GF-D8 (cell line): ENCODE results near the gene OBP2A.
"Not testable (repeated sequence)": the region's sequence is repeated elsewhere in the genome, so short reads cannot be mapped to it uniquely, and the experiment has no call there.

Experiments
- DNase-seq: peaks from one replicate; lab custom pipeline; 2025; lab: John Stamatoyannopoulos, UW

Gene OBP2A

DNA sequence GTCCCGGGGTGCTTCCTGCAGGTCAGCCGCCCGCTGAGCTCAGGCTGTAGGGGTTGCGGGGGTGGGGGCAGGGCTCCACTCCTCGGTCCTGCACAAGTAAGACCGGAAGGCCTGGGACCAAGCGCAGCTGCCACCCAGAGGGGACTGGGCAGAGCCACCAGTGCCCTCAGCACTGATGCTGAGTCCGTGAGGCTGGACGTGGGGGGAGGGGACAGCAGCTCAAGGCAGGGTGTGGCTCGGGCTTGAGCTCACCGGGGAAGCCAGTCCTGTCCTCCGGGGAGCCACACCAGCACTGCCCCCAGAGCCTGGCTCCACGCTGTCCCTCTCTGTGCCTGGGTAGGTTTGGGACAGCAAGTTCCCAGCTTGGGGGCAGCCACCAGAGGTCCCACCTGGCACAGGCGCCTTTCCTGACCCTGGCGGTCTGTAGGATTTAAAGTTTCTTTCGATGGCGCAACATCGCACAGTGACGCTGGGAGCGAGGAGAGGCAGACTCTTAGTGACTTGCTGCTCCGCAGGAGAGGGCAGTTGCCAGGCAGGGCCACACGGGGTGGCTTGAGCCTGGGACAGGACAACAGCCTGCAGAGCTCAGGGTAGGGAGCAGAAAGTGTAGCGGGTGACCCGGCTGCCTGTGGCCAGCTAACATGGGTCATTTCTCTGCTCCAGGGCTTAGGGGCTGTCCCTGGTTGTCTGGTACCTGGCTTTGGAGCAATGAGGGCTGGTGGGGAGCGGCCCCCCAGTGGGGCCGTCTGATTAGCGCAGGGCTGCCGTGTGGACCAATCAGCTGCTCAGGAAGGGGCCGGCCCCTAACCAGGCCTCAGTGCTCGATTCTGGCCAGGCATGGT lies 19.0 kb upstream of the OBP2A start:
- no peak for DNase-seq

DNA sequence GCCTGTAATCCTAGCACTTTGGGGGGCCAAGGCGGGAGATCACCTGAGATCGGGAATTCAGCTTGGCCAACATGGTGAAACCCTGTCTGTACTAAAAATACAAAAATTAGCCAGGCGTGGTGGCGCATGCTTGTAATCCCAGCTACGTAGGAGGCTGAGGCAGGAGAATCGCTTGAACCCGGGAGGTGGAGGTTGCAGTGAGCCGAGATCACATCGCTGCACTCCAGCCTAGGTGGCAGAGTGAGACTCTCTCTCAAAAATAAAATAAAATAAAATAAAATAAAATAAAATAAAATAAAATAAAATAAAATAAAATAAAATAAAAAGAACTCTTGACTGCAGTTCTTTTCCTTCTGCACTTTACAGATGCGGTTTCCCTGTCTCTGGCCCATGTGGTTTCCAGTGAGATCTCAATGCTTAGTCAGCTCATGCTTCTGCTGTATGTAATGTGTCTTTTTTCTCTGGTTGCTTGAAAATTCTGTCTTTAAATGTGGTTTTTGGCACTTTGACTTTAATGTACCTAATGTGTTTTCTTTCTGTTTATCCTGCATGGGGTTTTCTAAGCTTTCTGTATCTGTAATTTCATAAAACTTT lies 17.0 kb upstream of the OBP2A start:
- DNase-seq, result not testable (repeated sequence)

DNA sequence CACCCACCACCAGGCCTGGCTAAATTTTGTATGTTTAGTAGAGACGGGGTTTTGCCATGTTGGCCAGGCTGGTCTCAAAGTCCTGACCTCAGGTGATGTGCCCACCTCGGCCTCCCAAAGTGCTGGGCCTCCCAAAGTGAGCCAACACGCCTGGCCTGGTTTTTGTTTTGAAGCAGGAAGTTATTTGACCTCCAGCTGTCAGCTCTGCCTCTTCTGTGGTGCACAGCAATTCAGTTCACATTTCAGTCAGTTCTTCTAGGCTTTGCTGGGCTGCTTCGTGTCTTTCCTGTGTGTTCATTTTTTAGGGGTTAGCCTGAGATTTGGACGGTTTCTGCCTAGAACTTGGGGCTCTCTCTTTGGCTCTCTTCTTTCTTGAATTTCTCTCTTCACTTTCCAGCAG lies 15.8 kb upstream of the OBP2A start:
- no peak for DNase-seq

DNA sequence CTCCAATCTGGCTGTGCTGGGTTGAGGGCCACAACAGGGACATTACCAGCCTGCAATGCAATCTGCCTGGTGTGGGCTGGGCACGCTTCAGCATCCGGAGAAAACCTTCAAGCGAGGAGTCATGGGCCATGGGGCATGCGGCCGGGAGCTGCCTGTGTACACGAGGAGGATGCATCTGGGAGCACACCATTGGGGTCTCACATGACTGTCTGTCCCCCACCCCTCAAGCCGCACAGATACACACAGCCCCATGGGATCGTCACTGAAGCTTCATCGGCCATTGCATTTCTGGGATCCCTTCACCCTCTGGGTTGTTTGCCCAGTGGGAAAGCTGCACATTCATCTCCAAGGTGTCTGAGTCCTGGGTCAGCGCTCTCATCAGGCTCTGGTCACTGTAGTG lies 14.8 kb upstream of the OBP2A start:
- no peak for DNase-seq

DNA sequence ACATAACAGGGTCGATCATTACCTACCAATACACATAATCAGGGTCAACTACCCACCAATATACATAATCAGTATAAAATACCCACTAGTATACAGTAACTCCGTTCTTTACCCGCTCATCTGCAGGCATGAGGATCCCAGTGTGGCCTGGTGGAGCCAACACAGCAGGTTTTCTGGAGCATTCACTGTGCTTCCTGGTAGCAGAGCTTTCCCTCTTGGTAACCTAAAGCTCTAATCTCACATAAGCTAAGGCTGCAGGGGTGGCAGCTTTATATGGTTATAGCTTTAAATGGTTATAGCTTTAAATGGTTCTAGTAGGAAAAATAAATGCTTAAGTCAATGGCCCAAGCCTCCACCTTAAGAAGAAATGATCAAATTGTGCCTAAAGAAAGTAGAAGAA lies 12.8 kb upstream of the OBP2A start:
- DNase-seq, result no peak

DNA sequence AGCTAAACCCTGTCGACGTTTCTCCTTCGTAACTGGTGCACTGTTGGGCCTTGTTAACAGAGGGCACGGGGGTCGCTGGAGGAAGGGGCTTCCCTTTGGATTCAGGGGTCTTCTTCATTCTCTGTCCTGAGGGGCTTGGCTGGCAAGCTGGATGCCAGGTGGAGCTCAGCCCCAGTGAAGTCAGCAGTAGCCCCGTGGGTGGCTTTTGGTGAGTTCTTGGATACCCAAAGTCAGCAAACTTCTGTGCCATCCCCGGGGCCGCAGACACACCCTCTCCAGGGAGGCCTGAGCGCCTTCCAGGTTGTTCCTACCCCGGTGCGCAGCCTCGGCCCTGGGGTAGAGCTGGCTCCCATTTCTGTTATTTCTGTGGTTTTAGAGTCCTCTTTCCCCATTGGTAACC lies 12.3 kb upstream of the OBP2A start:
- DNase-seq, result no peak

DNA sequence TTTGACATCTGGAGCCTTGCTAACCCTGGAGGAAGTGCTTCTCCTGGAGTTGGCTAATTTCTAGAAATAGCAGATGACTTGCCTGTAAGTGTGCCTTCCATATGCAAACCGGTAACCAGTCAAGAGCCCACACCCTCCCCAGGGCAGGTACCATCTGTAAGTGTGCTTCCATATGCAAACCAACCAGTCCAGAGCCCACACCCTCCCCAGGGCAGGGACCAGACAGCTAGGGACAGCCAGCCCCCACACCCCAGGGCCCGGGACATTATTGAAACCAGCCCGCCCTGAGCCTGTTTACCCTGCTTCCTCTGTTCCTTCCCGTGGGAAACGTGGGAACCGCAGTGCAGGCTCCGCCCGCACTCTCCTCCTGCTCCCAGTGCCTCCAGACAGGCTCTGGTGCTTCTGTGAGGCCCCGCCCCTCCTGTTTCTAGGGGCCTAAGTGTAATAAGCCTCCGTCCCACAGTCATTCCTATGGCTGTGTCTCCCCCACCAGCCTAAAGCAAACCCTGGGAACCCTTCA lies 11.7 kb upstream of the OBP2A start:
- not testable (repeated sequence) for DNase-seq

DNA sequence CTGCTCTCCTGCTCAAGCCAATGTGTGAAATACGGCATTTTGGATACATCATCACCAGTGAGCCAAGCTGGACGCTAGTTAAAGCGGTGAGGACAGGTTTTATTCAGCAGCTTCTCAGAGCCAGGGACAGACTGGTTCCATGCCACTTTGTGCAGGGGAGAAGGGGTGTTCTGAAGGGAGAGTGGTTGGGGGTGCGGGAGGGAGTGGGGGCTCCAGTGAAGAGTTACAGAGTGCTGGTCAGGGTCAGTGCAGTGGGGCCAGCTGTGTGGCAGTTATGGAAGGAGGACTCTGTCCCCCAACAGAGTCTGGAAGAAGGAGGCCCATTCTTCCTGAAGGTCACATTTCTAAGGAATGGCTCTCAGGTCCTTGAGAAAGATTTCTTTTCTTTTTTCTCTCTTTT lies 11.1 kb upstream of the OBP2A start:
- DNase-seq, result not testable (repeated sequence)

DNA sequence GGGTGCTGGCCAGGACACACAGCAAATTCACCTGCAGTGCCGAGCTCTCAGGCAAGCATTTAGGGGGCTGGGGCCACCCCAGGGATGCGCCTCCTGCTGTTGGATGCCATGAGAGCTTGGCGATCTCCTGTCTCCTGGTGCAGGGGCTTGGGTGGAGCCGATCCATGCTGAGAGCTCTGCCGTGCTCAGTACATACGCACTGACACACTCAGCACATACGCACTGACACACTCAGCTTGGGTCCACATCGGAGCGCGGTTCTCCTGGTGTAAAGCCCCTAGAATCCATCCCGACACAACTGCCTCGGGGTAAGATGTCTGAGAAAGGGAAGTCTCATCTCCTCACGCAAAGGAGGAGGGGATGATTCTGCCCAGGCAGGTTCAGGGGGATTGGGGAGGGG lies 10.3 kb upstream of the OBP2A start:
- DNase-seq, result not testable (repeated sequence)

DNA sequence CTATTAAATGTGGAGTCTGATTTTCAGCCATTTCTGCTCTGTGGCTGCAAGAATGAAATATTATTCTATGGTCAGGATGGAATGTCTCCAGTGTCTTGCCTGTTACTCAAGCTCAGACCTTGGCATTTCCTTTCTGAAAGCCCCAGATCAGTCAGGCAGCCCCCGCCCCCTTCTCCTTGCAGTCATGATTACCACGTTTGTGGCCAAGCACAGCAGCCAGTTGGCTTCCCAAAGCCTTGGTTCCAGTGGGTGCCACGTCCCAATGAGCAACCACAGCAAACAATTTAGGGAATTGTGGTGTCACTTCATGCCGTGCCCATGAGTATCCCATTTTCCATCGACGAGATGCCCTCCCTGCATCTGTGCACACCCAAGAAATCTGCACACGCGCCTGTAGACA lies 9.7 kb upstream of the OBP2A start:
- no peak for DNase-seq

DNA sequence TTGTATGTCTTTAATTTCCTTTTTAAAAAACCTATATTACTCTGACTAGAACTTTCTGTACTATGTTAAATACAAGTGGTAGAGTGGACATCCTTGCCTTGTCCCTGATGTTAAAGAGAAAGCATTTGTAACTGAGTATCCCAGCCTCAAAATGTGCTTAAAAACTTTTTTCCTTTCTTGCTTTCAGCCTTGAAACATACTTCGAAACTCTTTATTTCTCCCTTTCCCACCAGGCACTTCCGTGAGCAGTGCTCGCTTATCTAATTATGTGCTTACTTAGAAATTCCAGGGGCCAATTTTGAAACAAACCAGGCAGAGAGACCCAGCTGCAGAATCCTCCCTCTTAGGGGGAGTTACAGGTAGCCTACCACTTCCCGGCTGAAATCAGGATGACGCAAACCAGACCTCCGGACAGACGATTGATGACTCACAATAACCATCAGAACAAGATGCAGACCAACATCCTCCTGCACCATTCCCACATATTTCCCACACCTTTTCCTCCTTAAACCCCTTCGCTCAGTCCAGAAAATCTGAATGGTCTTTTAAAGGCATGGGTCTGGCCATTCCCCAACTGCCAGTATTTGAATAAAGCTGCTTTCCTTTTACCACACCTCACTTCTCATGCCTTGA lies 2.5 kb upstream of the OBP2A start:
- DNase-seq, result not testable (repeated sequence)

DNA sequence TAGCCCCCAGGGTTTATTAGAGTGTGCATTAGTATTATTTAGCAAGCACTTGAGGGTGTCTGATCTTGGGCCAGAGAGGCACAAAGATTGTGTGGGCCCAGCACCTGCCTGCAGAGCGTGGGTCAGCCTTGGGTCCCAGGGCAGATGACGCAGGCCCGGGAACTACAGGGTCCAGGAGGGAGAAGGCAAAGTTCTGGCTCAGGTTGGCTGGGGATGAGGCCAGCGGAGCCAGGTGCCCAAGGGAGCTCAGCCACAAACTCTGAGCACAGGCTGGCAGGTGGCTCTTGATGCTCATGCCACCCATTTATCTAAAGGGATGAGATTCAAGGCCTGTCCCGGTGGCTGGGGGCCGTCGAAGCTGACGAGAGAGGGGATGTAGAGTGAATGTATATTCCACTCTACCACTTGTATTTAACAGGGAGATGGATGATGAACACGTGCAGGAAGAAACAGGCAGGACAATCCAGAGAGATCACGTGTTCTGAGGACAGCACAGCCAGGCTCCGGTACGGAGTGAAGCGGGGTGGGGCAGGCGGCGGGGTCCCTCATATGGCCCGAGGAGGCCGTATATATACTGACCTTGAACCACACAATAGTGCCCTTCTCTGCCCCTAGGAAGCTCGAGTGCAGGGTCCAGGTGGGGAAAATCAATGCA lies 818 bp upstream of the OBP2A start:
- DNase-seq, result no peak

DNA sequence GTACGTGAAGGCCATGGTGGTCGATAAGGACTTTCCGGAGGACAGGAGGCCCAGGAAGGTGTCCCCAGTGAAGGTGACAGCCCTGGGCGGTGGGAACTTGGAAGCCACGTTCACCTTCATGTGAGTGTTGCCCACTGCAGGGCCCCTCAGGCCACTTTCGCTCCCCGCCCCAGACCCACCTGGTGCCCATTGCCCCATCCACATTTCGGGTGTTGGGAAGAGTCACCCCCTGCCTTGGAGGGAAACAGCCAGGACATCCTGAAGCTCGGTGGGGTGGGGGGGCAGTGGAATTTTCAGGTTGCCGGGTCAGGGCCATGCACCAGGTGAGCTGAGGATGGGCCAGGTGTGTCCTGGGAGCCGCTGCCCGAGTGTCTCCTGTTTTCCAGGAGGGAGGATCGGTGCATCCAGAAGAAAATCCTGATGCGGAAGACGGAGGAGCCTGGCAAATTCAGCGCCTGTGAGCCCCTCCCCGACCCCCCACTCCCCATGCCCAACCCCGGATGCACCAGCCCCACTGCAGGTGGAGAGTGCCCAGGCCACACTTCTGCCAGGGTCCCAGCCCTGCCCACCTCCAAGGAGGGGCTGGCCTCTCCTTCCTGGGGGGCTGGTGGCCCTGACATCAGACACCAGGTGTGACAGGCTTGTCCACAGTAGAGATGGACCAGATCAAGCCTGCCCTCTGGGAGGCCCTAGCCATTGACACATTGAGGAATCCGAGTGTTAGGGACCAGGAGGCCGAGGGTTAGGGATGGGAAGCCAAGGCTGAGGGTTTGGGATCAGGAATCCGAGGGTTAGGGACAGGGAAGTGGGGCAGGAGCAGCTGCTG lies 1.1 kb downstream of the OBP2A start:
- not testable (repeated sequence) for DNase-seq

DNA sequence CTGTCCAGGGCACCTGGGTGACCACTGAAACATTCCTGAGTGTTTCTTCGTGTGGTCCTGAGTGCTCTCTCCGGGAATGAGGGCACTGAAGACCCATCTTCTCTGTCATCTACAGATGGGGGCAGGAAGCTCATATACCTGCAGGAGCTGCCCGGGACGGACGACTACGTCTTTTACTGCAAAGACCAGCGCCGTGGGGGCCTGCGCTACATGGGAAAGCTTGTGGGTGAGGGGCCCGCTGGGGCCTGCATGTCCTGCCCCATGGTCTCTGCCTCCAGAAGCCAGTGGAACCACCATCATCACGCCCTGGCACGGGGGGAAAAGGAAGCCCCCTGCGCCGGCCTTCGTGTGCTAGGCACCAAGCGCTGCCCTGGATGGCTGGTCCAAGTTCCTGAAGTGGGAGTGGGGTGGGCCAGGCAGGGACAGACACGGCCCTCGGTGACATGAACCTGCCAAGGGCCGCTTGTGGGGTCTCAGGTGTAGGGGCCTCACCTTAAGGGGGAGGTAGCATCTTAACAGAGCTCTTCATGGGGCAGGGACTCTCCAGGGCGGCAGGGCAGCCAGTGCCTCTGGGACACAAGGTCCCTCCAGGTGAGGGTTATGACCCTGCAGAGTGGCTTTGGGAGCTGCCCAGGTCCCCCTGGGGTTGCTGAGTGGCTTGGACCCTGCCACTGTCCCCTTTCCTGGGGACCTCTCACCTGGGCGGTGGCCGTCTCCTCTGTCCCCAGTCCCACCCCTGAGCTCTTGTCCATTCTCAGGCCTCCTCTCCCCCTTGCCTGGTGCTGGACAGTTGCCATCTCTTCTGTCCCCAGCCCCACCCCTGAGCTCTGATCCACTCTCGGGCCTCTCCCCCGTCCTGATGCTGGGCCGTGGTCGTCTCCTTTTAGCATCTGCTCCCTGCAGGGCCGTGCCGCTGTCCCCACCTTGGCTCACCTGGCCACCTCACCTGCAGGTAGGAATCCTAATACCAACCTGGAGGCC lies 2.1 kb downstream of the OBP2A start:
- no peak for DNase-seq

DNA sequence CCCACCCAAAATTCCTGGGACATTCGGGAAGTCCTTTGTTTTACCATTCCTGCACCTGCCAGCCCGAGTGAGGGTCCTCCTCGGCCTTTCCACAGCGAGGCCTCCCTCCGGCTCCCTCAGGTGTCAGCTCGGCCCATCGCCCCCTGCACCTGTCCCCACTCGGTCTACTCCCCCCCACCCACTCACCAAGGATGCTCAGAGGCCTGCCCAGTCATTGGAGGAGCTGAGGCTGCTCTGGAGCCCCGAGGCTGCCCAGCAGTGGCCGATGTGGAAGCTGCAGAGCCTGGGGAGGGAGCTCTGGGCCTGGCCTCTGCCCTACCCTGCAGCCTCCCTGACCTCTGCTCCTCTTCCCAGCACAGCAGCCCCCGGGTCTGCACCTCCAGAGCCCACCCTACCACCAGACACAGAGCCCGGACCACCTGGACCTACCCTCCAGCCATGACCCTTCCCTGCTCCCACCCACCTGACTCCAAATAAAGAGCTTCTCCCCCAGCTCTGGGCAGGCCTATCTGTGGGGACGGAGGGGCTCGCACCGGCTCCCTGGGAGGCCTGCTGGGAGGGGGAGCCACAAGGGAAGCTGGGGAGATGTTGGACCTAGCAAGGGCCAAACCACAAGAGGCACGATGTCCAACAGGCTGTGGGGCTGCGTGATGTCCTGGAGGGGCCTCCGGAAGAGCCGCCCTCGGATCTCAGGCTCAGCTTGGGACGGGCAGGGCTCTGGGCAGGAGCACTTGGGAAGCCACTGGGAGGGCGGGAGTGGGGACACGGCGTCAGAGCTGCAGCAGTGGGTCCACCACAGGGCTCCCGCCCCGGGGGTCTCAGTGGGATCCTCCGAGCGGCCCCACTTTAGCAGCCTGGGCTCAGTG lies 3.8 kb downstream of the OBP2A start:
- DNase-seq, result not testable (repeated sequence)

DNA sequence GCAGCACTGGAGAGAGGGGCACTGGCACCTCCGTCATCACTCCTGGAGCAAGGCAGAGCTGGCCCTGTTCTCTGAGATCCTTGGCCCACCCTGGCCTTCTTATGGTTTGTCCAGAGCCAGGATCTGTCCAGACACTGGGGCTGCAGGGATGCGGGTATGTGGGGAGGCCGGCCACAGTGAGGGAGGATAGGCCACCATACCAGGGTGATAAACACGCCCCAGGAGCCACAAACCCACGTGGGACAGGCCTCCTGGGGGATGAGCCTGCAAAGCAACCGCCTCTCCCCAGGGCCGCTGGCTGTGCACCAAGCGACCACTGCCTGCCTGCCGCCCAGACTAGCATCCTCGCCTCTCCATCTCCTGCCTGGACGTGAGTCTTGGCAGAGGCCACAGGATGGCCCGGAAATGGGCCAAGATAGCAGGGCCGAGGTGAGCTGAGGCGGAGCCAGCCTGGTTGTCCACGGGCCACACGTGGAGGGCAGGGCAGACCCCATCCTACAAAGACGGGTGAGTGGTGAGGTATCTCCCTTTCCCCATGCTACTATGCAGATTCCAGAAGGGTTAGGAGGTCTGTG lies 4.5 kb downstream of the OBP2A start:
- no peak for DNase-seq

DNA sequence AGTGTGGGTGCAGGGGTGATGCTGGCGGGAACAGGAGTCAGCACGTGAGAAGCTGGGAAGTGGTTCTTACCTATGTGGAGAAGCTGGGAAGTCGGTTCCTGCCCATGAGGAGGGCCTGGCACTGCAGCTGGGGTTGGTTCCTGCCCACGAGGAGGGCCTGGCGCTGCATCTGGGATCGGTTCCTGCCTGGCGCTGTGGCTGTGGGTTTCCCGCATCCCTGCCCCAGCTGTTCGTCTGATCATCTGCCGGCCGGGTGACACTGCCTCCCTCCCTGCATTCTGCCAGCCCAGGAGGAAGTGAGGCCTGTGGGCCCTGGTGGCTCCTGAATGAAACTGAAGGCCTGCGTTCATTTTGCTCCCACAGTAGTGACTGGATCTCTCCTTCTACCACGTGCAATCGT lies 5.1 kb downstream of the OBP2A start:
- DNase-seq, result no peak

DNA sequence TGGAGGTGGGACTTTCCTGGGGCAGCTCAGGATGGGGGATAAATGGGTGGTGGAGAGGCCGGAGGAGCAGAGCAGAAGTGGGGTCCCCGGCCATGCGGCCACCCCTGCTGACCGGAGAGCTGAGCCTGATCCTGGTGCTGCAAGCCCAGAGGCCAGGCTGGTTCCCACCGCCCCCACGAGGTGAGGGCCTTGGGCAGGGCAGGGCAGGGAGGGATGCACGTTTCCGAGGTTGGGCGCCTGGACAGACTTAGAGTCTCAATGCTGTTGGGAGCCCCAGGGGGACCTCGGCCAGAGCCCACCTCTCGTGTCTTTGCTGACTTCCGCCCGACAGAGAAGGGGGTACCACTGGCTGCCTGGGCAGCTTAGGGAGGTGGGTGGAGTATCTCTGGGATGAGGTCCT lies 5.5 kb downstream of the OBP2A start:
- DNase-seq, result no peak
